Measurements from ENCODE around the gene GMFB. TPM values are rescaled to one million over a fixed set of nuclear protein-coding genes. Genes with fewer than 3 reads are reported as not detected.
"Not testable (repeated sequence)": the region's sequence is repeated elsewhere in the genome, so short reads cannot be mapped to it uniquely, and the experiment has no call there.

Gene GMFB
- total RNA-seq, 4 donors from 2014 or later: 41.8 to 111 (median 72.6) TPM

GRCh38 chr14:54443981-54444380 is 44.8 kb downstream of the GMFB start:
- H3K27ac ChIP-seq: no peak overlapping the region
- TF ChIP-seq EP300 (IDR thresholded peaks at IDR 0.05) (no peak), CTCF (IDR thresholded peaks at IDR 0.05) (no peak), POLR2A (IDR thresholded peaks at IDR 0.05) (no peak)
- DNase-seq (ENCODE audit: low spot score in 2 of 2): no peak
- H3K27me3 ChIP-seq: no peaks in the 10 kb centered on the region
- H3K9me3 ChIP-seq: no peaks in the 10 kb centered on the region
- no peak overlapping the region for H3K4me3 ChIP-seq
- WGBS, 2 donors: 72 to 80% methylated on average over 18 of the region's 18 CpGs
- H3K36me3 ChIP-seq: no peaks in the 10 kb centered on the region
- H3K4me1 ChIP-seq: peaks cover 0 to 26% (median 11%) of the 10 kb centered on the region in 4 donors

GRCh38 chr14:54442961-54443360 is 45.8 kb downstream of the GMFB start:
- H3K4me1 ChIP-seq: peaks cover 0 to 34% (median 11%) of the 10 kb centered on the region in 4 donors
- H3K4me3 ChIP-seq; H3K36me3 ChIP-seq; DNase-seq (ENCODE audit: low spot score in 2 of 2); H3K27me3 ChIP-seq; H3K9me3 ChIP-seq; H3K27ac ChIP-seq: not testable (repeated sequence)
- 93 to 98% methylated on average over 3 to 8 of the region's 23 CpGs for WGBS, 2 donors

GRCh38 chr14:54440873-54441868 is 47.6 kb downstream of the GMFB start, which contains the start of gene CNIH1:
CNIH1 (minus strand) TSS chr14:54441374; CDS start chr14:54441327, 47 bp downstream.
- TF ChIP-seq CTCF (IDR thresholded peaks at IDR 0.05) (peak; percentile 90 to 99 (median 95)), POLR2A (IDR thresholded peaks at IDR 0.05) (peak; percentile 50 to 62), EP300 (IDR thresholded peaks at IDR 0.05) (peak in 1 of 2 donors; percentile 77)
- peaks cover 0 to 39% (median 9%) of the 10 kb centered on the region in 4 donors for H3K4me1 ChIP-seq
- no peaks in the 10 kb centered on the region for H3K27me3 ChIP-seq
- peak; percentile 80 to 87 for DNase-seq (ENCODE audit: low spot score in 2 of 2)
- peak within 1 kb of the TSS; percentile 45 to 84 (median 63) for H3K4me3 ChIP-seq
- no peaks in the 10 kb centered on the region for H3K9me3 ChIP-seq
- H3K27ac ChIP-seq: peak within 1 kb of the TSS; percentile 85 to 94 (median 86)
- no peaks in the 10 kb centered on the region for H3K36me3 ChIP-seq
- 0% methylated on average over 62 to 98 of the region's 100 CpGs for WGBS, 2 donors

DNA sequence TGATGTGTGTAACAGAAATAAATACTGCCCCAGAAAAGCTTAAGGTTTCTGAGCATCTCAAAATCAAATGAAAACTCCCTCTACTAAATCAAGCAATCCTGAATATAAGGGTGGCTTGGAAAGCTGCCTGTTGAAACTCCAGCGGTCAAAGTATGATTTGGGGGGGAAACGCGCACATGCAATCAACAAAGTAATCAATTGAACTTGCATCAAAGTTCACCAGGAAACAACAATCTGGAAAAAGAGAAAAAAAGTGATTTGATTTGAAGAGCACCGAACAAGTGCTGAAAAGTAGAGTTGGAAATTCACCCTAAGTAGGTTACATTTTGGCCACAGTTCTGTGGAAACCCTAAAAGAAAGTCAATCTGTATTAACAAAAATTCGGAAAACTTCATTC is 48.3 kb downstream of the GMFB start:
- no peaks in the 10 kb centered on the region for H3K27me3 ChIP-seq
- H3K36me3 ChIP-seq: no peaks in the 10 kb centered on the region
- peak overlapping the region; percentile 45 to 84 (median 63) for H3K4me3 ChIP-seq
- no peak for TF ChIP-seq EP300 (IDR thresholded peaks at IDR 0.05)
- no peak for TF ChIP-seq POLR2A (IDR thresholded peaks at IDR 0.05)
- no peak for TF ChIP-seq CTCF (IDR thresholded peaks at IDR 0.05)
- H3K4me1 ChIP-seq: peaks cover 0 to 36% (median 7%) of the 10 kb centered on the region in 4 donors
- no peaks in the 10 kb centered on the region for H3K9me3 ChIP-seq
- no peak for DNase-seq (ENCODE audit: low spot score in 2 of 2)
- peak overlapping the region; percentile 85 to 94 (median 86) for H3K27ac ChIP-seq
- WGBS, 2 donors: 1% methylated on average over 5 of the region's 5 CpGs

GRCh38 chr14:54440037-54440436 is 48.7 kb downstream of the GMFB start:
- DNase-seq (ENCODE audit: low spot score in 2 of 2): no peak
- TF ChIP-seq EP300 (IDR thresholded peaks at IDR 0.05) (no peak), CTCF (IDR thresholded peaks at IDR 0.05) (no peak), POLR2A (IDR thresholded peaks at IDR 0.05) (no peak)
- Histone ChIP-seq H3K27ac (peak overlapping the region in 2 of 4 donors; percentile 85 to 94), H3K9me3 (no peaks in the 10 kb centered on the region), H3K27me3 (no peaks in the 10 kb centered on the region), H3K4me1 (peaks cover 0 to 36% (median 8%) of the 10 kb centered on the region in 4 donors), H3K4me3 (peak overlapping the region; percentile 45 to 84 (median 63)), H3K36me3 (no peaks in the 10 kb centered on the region)
- 54% methylated on average over 7 of the region's 7 CpGs for WGBS, 2 donors
